Inflammatory macrophage treated with lipopolysaccharide for 4 hours (primary cell): ENCODE data around the gene RMND1.
A peak's percentile ranks its signal among the peaks of the same experiment; 100 is the strongest.
"Not testable (repeated sequence)": the region's sequence is repeated elsewhere in the genome, so short reads cannot be mapped to it uniquely, and the experiment has no call there.

Experiments
- DNase-seq: peaks from one replicate; pipeline ENCODE4 v3.0.0-alpha.2; 2020

Gene RMND1

GRCh38 chr6:151381722-151382121, 70.2 kb downstream of the RMND1 start:
- DNase-seq: no peak

DNA sequence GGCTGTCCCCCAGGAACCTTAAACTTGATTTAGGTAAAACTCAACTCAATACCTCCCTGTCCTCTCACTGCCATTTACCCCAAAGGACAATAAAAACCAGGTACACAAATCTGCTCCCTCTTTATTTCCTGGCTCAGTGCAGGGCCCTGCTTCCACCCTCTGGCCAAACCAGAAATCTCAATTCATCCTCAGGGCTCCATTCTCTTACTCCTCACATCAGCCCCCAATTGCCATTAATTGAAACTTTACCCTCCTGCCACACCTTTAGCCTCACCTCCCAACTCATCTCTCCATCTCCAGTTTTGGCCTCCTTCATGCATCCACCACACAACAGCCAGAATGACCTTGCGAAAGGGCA, 71.1 kb downstream of the RMND1 start:
- DNase-seq: no peak

- DNase-seq: peak; percentile 85
These were observed 71.7 kb downstream of the RMND1 start for GRCh38 chr6:151379933-151380847.

DNA sequence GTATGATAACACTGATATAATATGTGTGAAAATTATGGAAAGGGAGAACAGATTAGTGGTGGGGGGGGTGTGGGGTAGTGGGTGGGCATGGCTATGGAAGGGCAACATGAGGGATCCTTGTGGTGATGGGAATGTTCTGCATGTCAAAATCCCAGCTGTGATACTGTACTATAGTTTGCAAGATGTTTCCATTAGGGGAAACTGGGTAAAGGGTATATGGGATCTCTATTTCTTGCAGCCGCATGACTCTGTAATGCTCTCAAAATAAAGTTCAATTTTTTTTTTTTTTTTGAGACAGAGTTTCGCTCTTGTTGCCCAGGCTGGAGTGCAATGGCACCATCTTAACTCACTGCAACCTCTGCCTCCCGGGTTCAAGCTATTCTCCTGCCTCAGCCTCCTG, 74.8 kb downstream of the RMND1 start:
- DNase-seq: no peak

- DNase-seq: no peak
These were observed 75.5 kb downstream of the RMND1 start for GRCh38 chr6:151376440-151376839.

GRCh38 chr6:151375833-151376232, 76.1 kb downstream of the RMND1 start:
- no peak for DNase-seq

- peak; percentile 36 for DNase-seq
These were observed 77.8 kb downstream of the RMND1 start for GRCh38 chr6:151374036-151374683.

DNA sequence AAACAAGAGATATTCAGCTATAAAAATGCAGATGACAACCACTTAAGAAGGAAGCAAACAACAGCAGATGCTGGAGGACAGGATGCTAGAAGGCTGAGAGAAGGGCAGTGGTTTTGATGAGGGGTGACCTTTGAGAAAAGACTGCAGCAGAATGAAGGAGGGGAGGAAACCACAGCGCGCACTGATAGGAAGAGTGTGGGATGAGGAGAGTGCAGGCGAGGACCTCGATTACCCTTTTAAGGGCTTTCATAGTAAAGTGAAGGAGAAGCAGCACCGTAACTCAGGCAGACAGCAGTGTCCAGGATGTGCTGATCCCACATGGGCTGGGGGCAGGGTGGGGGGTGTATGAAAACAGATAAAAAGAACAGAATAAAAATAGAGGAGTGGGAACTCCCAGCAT, 79.8 kb downstream of the RMND1 start:
- DNase-seq: no peak

- DNase-seq: no peak
These were observed 81.3 kb downstream of the RMND1 start for GRCh38 chr6:151370509-151371078.

- DNase-seq: no peak
These were observed 86.7 kb downstream of the RMND1 start for GRCh38 chr6:151365233-151365632.

DNA sequence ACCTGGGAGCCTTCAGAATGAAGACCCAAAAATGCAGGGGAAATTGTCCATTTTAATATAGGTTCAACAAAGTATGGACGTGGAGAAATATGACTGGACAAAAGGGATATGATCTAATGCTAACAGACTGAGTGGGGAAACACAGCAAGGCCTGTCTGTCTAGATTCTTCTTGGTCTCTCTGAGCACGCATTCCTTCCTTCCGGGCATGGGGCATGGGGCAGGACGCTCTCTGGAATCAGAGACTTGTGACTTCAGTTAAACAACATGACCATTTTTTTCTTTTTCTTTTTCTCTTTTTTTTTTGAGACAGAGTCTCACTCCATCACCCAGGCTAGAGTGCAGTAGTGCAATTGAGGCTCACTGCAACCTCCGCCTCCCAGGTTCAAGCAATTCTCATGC, 92.4 kb downstream of the RMND1 start:
- DNase-seq: no peak

DNA sequence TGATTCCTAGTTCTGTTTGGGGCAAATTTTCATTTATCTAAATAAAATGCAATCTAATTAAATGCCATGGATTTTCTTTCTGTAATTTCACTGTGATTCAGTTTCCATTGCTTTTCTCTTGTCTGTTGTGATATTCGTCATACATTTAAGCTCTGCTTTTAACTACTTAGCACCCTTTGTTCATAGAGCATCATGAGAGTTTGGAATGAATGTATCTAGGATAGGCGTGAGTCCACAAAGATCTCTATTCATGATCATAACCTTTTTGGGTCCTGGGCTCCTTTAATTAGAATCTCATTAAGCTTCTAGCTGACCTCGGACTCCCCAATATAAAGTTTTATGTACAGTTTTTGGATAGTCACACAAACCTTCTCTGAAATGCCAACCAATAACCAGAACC, 93.5 kb downstream of the RMND1 start:
- DNase-seq: no peak

GRCh38 chr6:151357758-151358436, 94.0 kb downstream of the RMND1 start:
- no peak for DNase-seq

DNA sequence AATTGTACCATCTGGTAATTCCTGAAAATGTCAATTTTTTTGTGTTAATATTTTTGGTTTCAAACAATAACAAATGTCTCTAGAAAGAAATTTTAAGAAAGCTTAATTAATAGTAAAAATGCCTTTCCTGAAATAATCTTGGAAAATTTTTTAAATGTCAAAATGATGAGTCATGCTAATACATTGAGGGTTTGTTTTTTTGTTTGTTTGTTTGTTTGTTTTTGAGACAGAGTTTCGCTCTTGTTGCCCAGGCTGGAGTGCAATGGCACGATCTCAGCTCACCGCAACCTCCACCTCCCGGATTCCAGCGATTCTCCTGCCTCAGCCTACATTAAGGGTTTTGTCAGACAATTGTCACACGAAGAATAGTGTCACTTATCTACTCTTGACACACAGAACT, 94.9 kb downstream of the RMND1 start:
- DNase-seq: not testable (repeated sequence)
